Pancreas (tissue), 10 donors: Measurements from ENCODE around the gene PLA2G4B. TPM values are rescaled to one million over a fixed set of nuclear protein-coding genes. Genes with fewer than 3 reads are reported as not detected.

Experiments
- ATAC-seq, 4 donors: fragments of 200-7000 bp; cut with Tn5 transposase; one replicate each; pipeline versions ENCODE4 v1.8.0 to v1.9.1; 2020; ENCODE audit warnings: mild to moderate bottlenecking in 4 of 4, moderate library complexity in 4 of 4
- DNase-seq, 6 donors: peaks; one replicate each; pipeline ENCODE4 v3.0.0-alpha.2; 2020
- FAIRE-seq: peaks from 2 replicates; lab custom pipeline; 2012; peaks lifted over from hg19 to GRCh38; lab: Jason Lieb, UNC
- H3K27ac ChIP-seq, 4 donors: fragments of 200-600 bp; sonication (generic); 1 replicate in 3 of 4; 2 replicates in 1 of 4; pipeline versions ENCODE4 v1.5.0 to v1.8.0; 2020
- H3K27me3 ChIP-seq, 4 donors: fragments of 200-600 bp; one replicate each; pipeline ENCODE4 v1.8.0; 2021
- H3K36me3 ChIP-seq, 3 donors: fragments of 200-600 bp; sonication (generic) in 1 of 3; one replicate each; pipeline versions ENCODE4 v1.5.0 to v1.8.0; 2020 to 2021
- H3K4me1 ChIP-seq, 3 donors: fragments of 200-600 bp; one replicate each; pipeline ENCODE4 v1.8.0; 2021
- H3K4me3 ChIP-seq, 4 donors: fragments of 200-600 bp; sonication (generic) in 2 of 4; one replicate each; pipeline versions ENCODE4 v1.5.0 to v1.8.0; 2020 to 2021
- H3K9me3 ChIP-seq, 4 donors: fragments of 200-600 bp; one replicate each; pipeline ENCODE4 v1.8.0; 2021
- CTCF ChIP-seq, 4 donors: fragments of 200-600 bp; sonication (generic) in 3 of 4; IDR thresholded peaks; one replicate each; pipeline versions ENCODE4 v1.5.0 to v1.8.0; 2021; ENCODE audit warnings: antibody characterized with exemption in 4 of 4
- WGBS, 2 donors: extraction: QIAGEN DNeasy Blood & Tissue Kit; methylation state at CpG; one replicate each; pipeline ENCODE4 v1.1.7; 2013; 5-methylcytosine and 5-hydroxymethylcytosine counted together
- intact Hi-C, 3 donors: fragments of 100-400 bp; cut with DNase I; formaldehyde crosslinking; loops; one replicate each; pipeline versions ENCODE4 v1.11.1 to v1.14.2; 2022
- polyA plus RNA-seq, 2 donors: library from polyadenylated mRNA; stranded (reverse); fragments of 200-250 nt; gene quantifications; one replicate each; pipeline ENCODE4 v1.2.3, GENCODE V29; 2013
- total RNA-seq, 6 donors: library from RNA; stranded (reverse); fragmentation: NEBNext Ultra II Directional in 4 of 6; extraction: Animal tissue kit (Norgen Biotek cat#: 25700) in 4 of 6; gene quantifications; one replicate each; pipeline versions ENCODE4 v1.2.1 to v1.2.4, GENCODE V29; 2021 to 2023
- donor health status: healthy with polysubstance abuse.
- donor health status: DM: no; HTN: no; CAD: no; lungs with moderate emphysema.
- donor health status: DM: no; HTN: no; CAD: no.
- donor health status: control.
- donor health status: control.
- donor health status: Bipolar disorder and iron deficiency.
- donor health status: DM: yes; HTN: yes; CAD: no.
- donor health status: DM: no; HTN: no; CAD: no.
- donor health status: DM: no; HTN: no; CAD: no.
- donor health status: DM: yes; HTN: yes; CAD: no.

The PLA2G4B gene
- total and polyA plus RNA-seq, 8 donors: 3.5 to 56.8 (median 6.4) TPM

GRCh38 chr15:41849861-41850260, 11.2 kb downstream of the PLA2G4B start:
- Histone ChIP-seq H3K27ac (no peak overlapping the region), H3K9me3 (no peaks in the 10 kb centered on the region), H3K4me3 (no peak overlapping the region), H3K36me3 (peaks cover 0 to 23% (median 4%) of the 10 kb centered on the region in 3 donors), H3K4me1 (no peaks in the 10 kb centered on the region), H3K27me3 (no peaks in the 10 kb centered on the region)
- no peak for TF ChIP-seq CTCF (IDR thresholded peaks at IDR 0.05)
- peak in 4 of 6 donors; percentile 36 to 66 (median 56) for DNase-seq
- FAIRE-seq: no peak
- ATAC-seq: peak; percentile 68 to 80 (median 74)
- intact Hi-C loops: no loop called here
- 44 to 49% methylated on average over 8 of the region's 8 CpGs for WGBS, 2 donors

- Histone ChIP-seq H3K4me3 (no peak overlapping the region), H3K9me3 (no peaks in the 10 kb centered on the region), H3K36me3 (peaks cover 0 to 23% (median 4%) of the 10 kb centered on the region in 3 donors), H3K27me3 (no peaks in the 10 kb centered on the region), H3K4me1 (no peaks in the 10 kb centered on the region), H3K27ac (no peak overlapping the region)
- intact Hi-C loops: no loop called here
- DNase-seq (no peak), FAIRE-seq (no peak), ATAC-seq (peak in 2 of 4 donors; percentile 3)
- WGBS, 2 donors: 50 to 65% methylated on average over 16 of the region's 16 CpGs
- TF ChIP-seq CTCF (IDR thresholded peaks at IDR 0.05): no peak
Measured at GRCh38 chr15:41850482-41851166, 12.0 kb downstream of the PLA2G4B start.

- TF ChIP-seq CTCF (IDR thresholded peaks at IDR 0.05): no peak
- H3K27ac ChIP-seq: no peak overlapping the region
- 21 to 25% methylated on average over 11 of the region's 11 CpGs for WGBS, 2 donors
- no peak overlapping the region for H3K4me3 ChIP-seq
- FAIRE-seq: no peak
- intact Hi-C loops: no loop called here
- no peak for DNase-seq
- H3K9me3 ChIP-seq: no peaks in the 10 kb centered on the region
- peaks cover 0 to 21% (median 4%) of the 10 kb centered on the region in 3 donors for H3K36me3 ChIP-seq
- H3K4me1 ChIP-seq: no peaks in the 10 kb centered on the region
- H3K27me3 ChIP-seq: no peaks in the 10 kb centered on the region
- ATAC-seq: peak in 2 of 4 donors; percentile 17 to 36
Measured at GRCh38 chr15:41851167-41851523, 12.5 kb downstream of the PLA2G4B start.

- no peak for TF ChIP-seq CTCF (IDR thresholded peaks at IDR 0.05)
- WGBS, 2 donors: 74 to 78% methylated on average over 8 of the region's 8 CpGs
- Histone ChIP-seq H3K27ac (no peak overlapping the region), H3K4me1 (no peaks in the 10 kb centered on the region), H3K9me3 (no peaks in the 10 kb centered on the region), H3K4me3 (no peak overlapping the region), H3K36me3 (peaks cover 0 to 14% (median 4%) of the 10 kb centered on the region in 3 donors), H3K27me3 (no peaks in the 10 kb centered on the region)
- FAIRE-seq (no peak), DNase-seq (no peak), ATAC-seq (no peak)
- intact Hi-C loops: no loop called here
Measured at GRCh38 chr15:41851755-41852370, 13.2 kb downstream of the PLA2G4B start.
